GM18505 (cell line): ENCODE data around the gene TAF5L.
"Not testable (repeated sequence)": the region's sequence is repeated elsewhere in the genome, so short reads cannot be mapped to it uniquely, and the experiment has no call there.

Source experiments
- ATAC-seq: cut with Tn5 transposase; IDR thresholded peaks from one replicate; pipeline ENCODE4 v1.9.1; 2021; ENCODE audit not compliant: unreplicated experiment
- POLR2A ChIP-seq: IDR thresholded peaks from 4 replicates; pipeline ENCODE4 v1.6.1; 2011; ENCODE audit warnings: borderline replicate concordance; ENCODE audit not compliant: insufficient read depth, insufficient read length; ENCODE audit errors: extremely low read depth

Gene TAF5L

GRCh38 chr1:229613938-229614337 is 12.0 kb downstream of the TAF5L start:
- no peak for ATAC-seq
- no peak for TF ChIP-seq POLR2A

- no peak for ATAC-seq
- no peak for TF ChIP-seq POLR2A
Observed at GRCh38 chr1:229608590-229608989, 17.3 kb downstream of the TAF5L start.

GRCh38 chr1:229607370-229607769 is 18.6 kb downstream of the TAF5L start:
- no peak for TF ChIP-seq POLR2A

DNA sequence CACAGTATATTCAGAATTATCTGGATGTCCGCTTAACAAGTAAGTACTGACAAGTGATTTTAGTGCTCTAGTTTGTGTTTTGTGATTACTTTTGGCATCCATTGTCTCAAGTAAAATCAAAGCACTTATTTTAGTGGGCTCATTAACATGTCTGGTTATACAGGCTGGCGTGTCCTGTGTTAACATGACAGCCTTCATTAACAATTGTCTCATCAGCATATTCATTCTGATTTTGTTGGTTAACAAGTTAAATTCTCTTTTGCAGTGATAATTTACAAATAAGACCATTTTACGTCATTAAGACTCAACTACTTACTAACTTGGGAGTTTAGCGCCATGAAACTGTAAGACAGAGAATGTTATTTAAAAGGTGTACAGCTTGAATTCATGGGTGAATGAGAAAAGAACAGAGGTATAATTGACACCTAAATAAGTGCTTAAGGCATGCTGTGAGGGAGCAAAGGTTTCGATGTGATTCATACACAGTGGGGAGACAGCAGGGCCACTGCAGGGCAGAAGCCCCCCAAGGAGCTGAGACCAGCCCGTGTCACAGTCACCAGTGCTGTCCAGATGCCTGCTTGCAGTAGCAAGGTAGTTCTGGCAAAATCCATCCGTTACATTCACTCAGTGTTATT is 22.4 kb downstream of the TAF5L start:
- no peak for TF ChIP-seq POLR2A
- ATAC-seq, result no peak

More at GRCh38 chr1:229607370-229607769, 18.6 kb downstream of the TAF5L start:
- no peak for ATAC-seq

DNA sequence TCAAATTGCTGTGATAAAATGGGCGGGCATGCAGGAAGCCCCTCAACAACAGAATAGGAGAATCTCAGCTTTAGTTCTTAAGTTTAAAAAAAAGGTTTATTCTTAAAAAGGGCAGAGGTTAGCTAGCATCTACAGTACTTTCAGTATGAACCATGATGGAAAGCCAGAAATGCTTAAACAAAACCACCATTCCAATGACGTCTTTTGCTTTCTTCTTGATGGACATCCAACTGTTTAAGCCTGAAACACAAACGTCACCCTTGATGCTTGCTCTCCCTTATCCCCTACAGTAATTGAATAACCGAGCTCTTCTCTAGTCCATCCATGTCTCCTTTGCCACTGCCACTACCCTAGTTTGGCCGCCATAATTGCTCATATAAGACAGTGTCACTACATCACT is 25.7 kb downstream of the TAF5L start:
- no peak for TF ChIP-seq POLR2A
- ATAC-seq, result no peak

GRCh38 chr1:229599218-229599954 is 26.5 kb downstream of the TAF5L start:
- no peak for TF ChIP-seq POLR2A

GRCh38 chr1:229597877-229598276 is 28.0 kb downstream of the TAF5L start:
- ATAC-seq, result no peak
- no peak for TF ChIP-seq POLR2A

More at GRCh38 chr1:229599218-229599954, 26.5 kb downstream of the TAF5L start:
- no peak for ATAC-seq

DNA sequence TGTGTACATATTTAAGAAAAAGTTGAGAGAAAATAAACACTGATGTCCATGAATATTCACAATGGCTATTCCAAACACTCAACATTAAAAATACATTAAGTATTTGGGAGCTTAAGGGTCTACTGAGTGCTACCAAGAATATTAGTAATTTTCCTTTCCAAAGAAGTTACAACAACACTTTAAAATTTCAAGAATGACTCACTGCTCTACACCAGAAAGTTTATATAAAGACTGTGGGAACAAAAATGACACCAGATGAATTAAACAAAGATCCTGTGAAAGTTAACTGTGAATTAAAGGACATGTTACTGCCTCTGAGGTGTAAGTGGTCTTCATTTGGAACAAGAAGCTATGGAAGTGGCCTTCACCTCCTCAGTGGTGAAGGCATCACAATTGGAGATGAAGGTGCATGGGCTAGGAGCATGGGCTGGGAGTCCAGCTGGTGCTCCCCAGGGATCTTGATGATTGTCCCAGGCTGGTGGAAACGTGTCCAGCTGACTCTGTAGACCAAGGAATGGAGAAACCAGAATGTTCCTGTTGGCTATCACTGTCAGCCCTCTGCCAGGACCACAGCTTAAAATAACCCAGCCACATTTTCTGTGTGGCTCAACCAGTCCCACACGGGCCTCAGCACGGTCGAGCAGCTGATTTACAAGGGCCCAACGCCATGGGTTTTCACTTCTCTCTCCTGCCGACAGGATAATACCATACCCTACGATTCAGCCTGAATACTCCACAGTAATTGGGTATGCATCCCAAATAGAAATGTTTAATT is 28.8 kb downstream of the TAF5L start:
- ATAC-seq, result no peak
- TF ChIP-seq POLR2A, result no peak

GRCh38 chr1:229595876-229596275 is 30.0 kb downstream of the TAF5L start:
- ATAC-seq, result not testable (repeated sequence)

- no peak for ATAC-seq
- TF ChIP-seq POLR2A, result no peak
Observed at GRCh38 chr1:229594227-229595008, 31.5 kb downstream of the TAF5L start.

DNA sequence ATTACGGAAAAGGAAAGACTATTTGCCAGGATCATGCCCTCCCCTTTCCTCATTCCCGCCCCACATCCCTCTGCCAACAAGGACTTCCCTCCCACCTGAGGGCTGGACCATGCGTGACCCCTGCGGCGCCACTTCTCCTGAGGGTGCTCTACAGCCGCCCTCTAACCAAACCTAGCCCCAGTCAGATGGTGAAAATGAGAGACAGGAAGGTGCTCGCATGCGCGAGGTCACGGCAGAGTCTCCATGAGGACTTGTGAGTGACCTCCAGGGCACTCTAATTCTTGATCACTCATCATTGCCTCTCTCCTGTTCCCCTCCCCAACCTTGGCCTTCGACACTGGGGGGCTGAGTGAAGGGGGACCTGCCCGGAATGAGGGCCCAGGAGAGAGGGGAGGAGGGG is 32.1 kb downstream of the TAF5L start:
- no peak for ATAC-seq
- TF ChIP-seq POLR2A, result no peak

GRCh38 chr1:229590119-229590518 is 35.8 kb downstream of the TAF5L start:
- TF ChIP-seq POLR2A, result no peak
- no peak for ATAC-seq

DNA sequence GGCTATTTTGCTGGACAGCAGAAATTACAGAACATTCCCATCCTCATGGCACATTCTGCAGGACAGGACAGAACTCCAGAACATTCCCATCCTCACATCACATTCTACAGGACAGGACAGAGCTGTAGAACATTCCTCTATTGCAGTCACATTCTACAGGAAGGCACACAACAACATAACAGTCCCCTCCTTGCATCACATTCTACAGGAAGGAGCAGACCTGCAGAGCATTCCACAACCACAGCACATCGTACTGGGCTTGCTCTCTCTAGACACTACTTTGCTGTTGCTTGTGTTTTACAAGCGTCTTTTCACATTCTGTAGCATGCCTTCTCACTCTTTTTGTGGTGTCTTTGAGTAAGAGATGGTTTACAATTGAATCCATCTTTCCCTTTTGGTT is 40.6 kb downstream of the TAF5L start:
- no peak for ATAC-seq
- no peak for TF ChIP-seq POLR2A
